ENCODE results near the gene ZC3H15. TPM values are rescaled to one million over a fixed set of nuclear protein-coding genes. Genes with fewer than 3 reads are reported as not detected.

ZC3H15 gene
- 46.4 and 58.8 TPM in 2 replicates for total RNA-seq

DNA sequence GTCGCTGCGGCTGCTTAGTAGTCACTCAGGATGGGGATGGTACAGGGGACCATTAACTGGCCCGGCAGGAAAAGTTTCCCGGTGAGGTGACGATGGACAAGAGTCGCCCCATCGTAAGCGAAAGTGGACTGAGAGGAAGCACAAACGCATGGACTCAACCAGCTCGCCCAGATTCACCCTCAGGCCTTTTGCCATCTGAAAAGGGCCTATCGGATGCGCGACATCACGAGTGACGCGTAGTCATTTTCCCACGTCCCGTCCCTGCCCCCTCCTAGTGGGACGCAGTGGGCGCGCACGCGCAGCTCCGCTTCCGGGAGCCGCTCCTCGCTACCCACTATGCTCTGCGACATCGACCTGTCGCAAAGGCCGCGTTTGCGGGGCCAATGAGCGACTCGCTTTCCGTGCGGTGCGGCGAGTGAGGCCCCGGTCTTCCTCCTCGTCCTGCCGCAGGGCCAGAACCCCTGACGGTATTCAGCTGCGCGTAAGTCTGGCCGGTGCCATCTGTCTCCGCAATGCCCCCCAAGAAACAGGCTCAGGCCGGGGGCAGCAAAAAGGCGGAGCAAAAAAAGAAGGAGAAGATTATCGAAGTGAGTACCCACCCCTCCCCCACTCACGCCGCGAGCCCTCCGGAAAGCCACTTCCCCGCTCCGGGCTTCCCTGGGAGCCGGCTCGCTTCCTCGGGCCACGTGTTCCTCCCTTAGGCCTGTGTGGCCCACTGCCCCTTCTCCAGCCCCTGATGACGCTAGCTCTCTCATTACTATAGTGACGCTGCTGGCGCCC, at the start of gene ZC3H15:
Gene ZC3H15 (plus strand): TSS at position 390 of the 780 bp plus-strand sequence. CDS start 123 bp downstream, at position 513.

Other genes starting within 250 kb of the ZC3H15 start
- gene ITGAV, start 103.8 kb downstream of the ZC3H15 start, total RNA-seq = 78.4 and 95.3 TPM in 2 replicates
- 3.2 and 7.3 TPM in 2 replicates for gene FAM171B, start 207.8 kb downstream of the ZC3H15 start, total RNA-seq